ENCODE data around the gene GLIPR1. TPM values are rescaled to one million over a fixed set of nuclear protein-coding genes. Genes with fewer than 3 reads are reported as not detected.

The GLIPR1 gene
- total and polyA plus RNA-seq, 10 of the 15 experiments (the other 5 are each of a cell fraction or from before 2014, with no cell fraction given): 18.2 to 62.6 (median 32.2) TPM

DNA sequence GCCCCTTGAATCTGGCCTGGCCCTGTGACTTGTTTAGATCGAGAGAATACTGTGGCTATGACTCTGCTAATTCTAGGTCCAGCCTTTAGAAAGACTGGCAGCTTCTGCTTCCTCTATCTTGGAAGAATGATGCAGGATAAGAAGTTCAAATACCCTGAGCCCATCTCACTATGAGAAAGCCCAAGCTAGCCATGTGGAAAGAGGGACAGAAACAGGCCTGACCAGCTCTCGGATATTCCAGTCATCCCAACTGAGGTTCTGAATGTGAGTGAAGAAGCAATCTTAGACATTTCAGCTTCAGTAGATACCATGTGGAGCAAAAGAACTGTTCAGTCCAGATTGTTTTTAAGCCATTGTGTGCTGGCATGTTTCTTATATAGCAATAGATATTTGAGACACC, 48.1 kb downstream of the GLIPR1 start:
- in situ Hi-C loops (cut with MboI) (loop anchor here (5.0 kb wide), 1 partner anchor 509 kb away; no protein-coding TSS in a partner anchor), intact Hi-C loops (cut with micrococcal nuclease; ENCODE audit: unreplicated experiment) (loop anchor here (5.0 to 10.0 kb wide), 5 partner anchors 114 to 1056 kb away; no protein-coding TSS in a partner anchor)
- no peak overlapping the region for H3K4me3 ChIP-seq
- RAD21 ChIA-PET (ENCODE audit: unreplicated experiment): interaction anchor here (0.6 to 5.4 kb wide), 19 partner anchors 30 to 1058 kb away, joined by 3 to 144 read pairs (median 9); partner anchors contain the start of genes BBS10, GLIPR1 and PHLDA1
- FAIRE-seq (no peak), DNase-seq (ENCODE audit: low read depth, low spot score) (no peak), ATAC-seq (no peak)
- POLR2A ChIA-PET: interaction anchor here (2.0 to 3.3 kb wide), 2 partner anchors 137 to 503 kb away, joined by 5 to 23 read pairs; partner anchors contain the start of genes GLIPR1L2 and PHLDA1
- no peak overlapping the region for H3K4me2 ChIP-seq (ENCODE audit: control insufficient read depth, insufficient read depth)
- SMC1A ChIA-PET (ENCODE audit: uncharacterized antibody, unreplicated experiment): interaction anchor here (0.7 to 9.5 kb wide), 25 partner anchors 9 to 962 kb away, joined by 3 to 268 read pairs (median 4); partner anchors contain the start of genes KRR1 and PHLDA1
- WGBS (ENCODE audit: insufficient coverage, insufficient replicate concordance, low lambda C conversion rate, missing lambda C conversion rate): 41% methylated on average over 2 of the region's 2 CpGs
- H3K9me3 ChIP-seq (replicated peaks; ENCODE audit: control insufficient read depth, insufficient read depth, low read length): no peaks in the 10 kb centered on the region
- H3K9ac ChIP-seq (ENCODE audit: control insufficient read depth, insufficient read depth, low read length): no peak overlapping the region
- H3K36me3 ChIP-seq (ENCODE audit: control insufficient read depth in 2 of 2, insufficient read depth in 2 of 2, low read length in 1 of 2): no peaks in the 10 kb centered on the region
- TF ChIP-seq, protein P1, sequence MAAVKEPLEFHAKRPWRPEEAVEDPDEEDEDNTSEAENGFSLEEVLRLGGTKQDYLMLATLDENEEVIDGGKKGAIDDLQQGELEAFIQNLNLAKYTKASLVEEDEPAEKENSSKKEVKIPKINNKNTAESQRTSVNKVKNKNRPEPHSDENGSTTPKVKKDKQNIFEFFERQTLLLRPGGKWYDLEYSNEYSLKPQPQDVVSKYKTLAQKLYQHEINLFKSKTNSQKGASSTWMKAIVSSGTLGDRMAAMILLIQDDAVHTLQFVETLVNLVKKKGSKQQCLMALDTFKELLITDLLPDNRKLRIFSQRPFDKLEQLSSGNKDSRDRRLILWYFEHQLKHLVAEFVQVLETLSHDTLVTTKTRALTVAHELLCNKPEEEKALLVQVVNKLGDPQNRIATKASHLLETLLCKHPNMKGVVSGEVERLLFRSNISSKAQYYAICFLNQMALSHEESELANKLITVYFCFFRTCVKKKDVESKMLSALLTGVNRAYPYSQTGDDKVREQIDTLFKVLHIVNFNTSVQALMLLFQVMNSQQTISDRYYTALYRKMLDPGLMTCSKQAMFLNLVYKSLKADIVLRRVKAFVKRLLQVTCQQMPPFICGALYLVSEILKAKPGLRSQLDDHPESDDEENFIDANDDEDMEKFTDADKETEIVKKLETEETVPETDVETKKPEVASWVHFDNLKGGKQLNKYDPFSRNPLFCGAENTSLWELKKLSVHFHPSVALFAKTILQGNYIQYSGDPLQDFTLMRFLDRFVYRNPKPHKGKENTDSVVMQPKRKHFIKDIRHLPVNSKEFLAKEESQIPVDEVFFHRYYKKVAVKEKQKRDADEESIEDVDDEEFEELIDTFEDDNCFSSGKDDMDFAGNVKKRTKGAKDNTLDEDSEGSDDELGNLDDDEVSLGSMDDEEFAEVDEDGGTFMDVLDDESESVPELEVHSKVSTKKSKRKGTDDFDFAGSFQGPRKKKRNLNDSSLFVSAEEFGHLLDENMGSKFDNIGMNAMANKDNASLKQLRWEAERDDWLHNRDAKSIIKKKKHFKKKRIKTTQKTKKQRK (IDR thresholded peaks at IDR 0.05; ENCODE audit: low read depth, low read length): no peak
- TF ChIP-seq ZNF622 (IDR thresholded peaks at IDR 0.05) (no peak), SIX5 (IDR thresholded peaks at IDR 0.05; ENCODE audit: low read depth, low read length, severe bottlenecking) (no peak)
- no peaks in the 10 kb centered on the region for H4K20me1 ChIP-seq (ENCODE audit: control insufficient read depth, insufficient read depth)
- no peaks in the 10 kb centered on the region; the same call in 1 of the 2 replicates for H3K4me1 ChIP-seq (ENCODE audit: control insufficient read depth, insufficient read depth, low read length)
- H3K27me3 ChIP-seq (replicated peaks in 1 of 2; ENCODE audit: control insufficient read depth in 2 of 2, insufficient read depth in 2 of 2, low read length in 1 of 2): no peaks in the 10 kb centered on the region
- no peaks in the 10 kb centered on the region for H3K79me2 ChIP-seq (ENCODE audit: control insufficient read depth, insufficient read depth, low read length)
- H3K27ac ChIP-seq (ENCODE audit: control insufficient read depth, insufficient read depth): no peak overlapping the region
- CTCF ChIA-PET: interaction anchor here (0.6 to 7.7 kb wide), 22 partner anchors 17 to 928 kb away, joined by 3 to 144 read pairs (median 8); partner anchors contain the start of genes GLIPR1, KRR1 and PHLDA1
- BruUV-seq (replicated peaks): no TSS peak
- H2AFZ ChIP-seq (ENCODE audit: control insufficient read depth, low read depth, low read length): no peak overlapping the region

Data from GM12878 (cell line).